Esophagus muscularis mucosa (tissue), 3 donors: ENCODE results near the gene ANKRD65.

ENCODE experiments used
- CTCF ChIP-seq, 3 experiments: fragments of 200-600 bp in 2 of 3; fragments of 450-650 bp in 1 of 3; sonication (generic) in 2 of 3; IDR thresholded peaks; one replicate each; pipeline ENCODE4 v1.5.1; 2017 to 2019; ENCODE audit warnings: antibody characterized with exemption in 3 of 3, mild to moderate bottlenecking in 2 of 3, moderate library complexity in 1 of 3
- POLR2A ChIP-seq: fragments of 450-650 bp; IDR thresholded peaks from one replicate; pipeline ENCODE4 v1.6.1; 2017; ENCODE audit warnings: antibody characterized with exemption, moderate library complexity, mild to moderate bottlenecking, low read depth

GRCh38 chr1:1380860-1381259 lies 40.2 kb downstream of the ANKRD65 start:
- TF ChIP-seq POLR2A, result no peak
- TF ChIP-seq CTCF (IDR thresholded peaks at IDR 0.05), result no peak
